Hepatocyte (in vitro differentiated cells): ENCODE data around the gene TOB2. TPM values are rescaled to one million over a fixed set of nuclear protein-coding genes. Genes with fewer than 3 reads are reported as not detected.

Experiments
- DNase-seq: peaks from one replicate; pipeline ENCODE4 v3.0.0-alpha.2; 2016; ENCODE audit warnings: low spot score
- H2AFZ ChIP-seq: fragments of 200-600 bp; sonication (generic); 2 replicates; pipeline ENCODE4 v1.6.0; 2016; ENCODE audit warnings: antibody characterized with exemption, mild to moderate bottlenecking
- H3K27ac ChIP-seq: fragments of 200-600 bp; sonication (generic); 2 replicates; pipeline ENCODE4 v1.5.1; 2016; ENCODE audit warnings: mild to moderate bottlenecking
- H3K27me3 ChIP-seq: fragments of 200-600 bp; sonication (generic); 2 replicates; pipeline ENCODE4 v1.6.1; 2016
- H3K36me3 ChIP-seq: fragments of 200-600 bp; sonication (generic); replicated peaks from 2 replicates; pipeline ENCODE4 v1.5.1; 2016; ENCODE audit warnings: low read depth; ENCODE audit not compliant: insufficient read depth
- H3K4me1 ChIP-seq: fragments of 200-600 bp; sonication (generic); 2 replicates; pipeline ENCODE4 v1.5.1; 2016; ENCODE audit warnings: mild to moderate bottlenecking, moderate library complexity; ENCODE audit not compliant: insufficient read depth
- H3K4me2 ChIP-seq: fragments of 200-600 bp; sonication (generic); 2 replicates; pipeline ENCODE4 v1.6.0; 2016
- H3K4me3 ChIP-seq: fragments of 200-600 bp; sonication (generic); 2 replicates; pipeline ENCODE4 v1.5.1; 2016; ENCODE audit warnings: mild to moderate bottlenecking
- H3K79me2 ChIP-seq: fragments of 200-600 bp; sonication (generic); 2 replicates; pipeline ENCODE4 v1.6.0; 2017; ENCODE audit warnings: mild to moderate bottlenecking
- H3K9me2 ChIP-seq: fragments of 200-600 bp; sonication (generic); replicated peaks from 2 replicates; pipeline ENCODE4 v1.6.0; 2017; ENCODE audit warnings: mild to moderate bottlenecking; ENCODE audit not compliant: insufficient read depth
- H3K9me3 ChIP-seq: fragments of 200-600 bp; sonication (generic); 2 replicates; pipeline ENCODE4 v1.5.1; 2016; ENCODE audit warnings: low read depth, mild to moderate bottlenecking
- H4K20me1 ChIP-seq: fragments of 200-600 bp; sonication (generic); 2 replicates; pipeline ENCODE4 v1.6.0; 2016; ENCODE audit warnings: mild to moderate bottlenecking; ENCODE audit not compliant: insufficient read depth, poor library complexity, severe bottlenecking
- EZH2 ChIP-seq: fragments of 200-600 bp; sonication (generic); IDR thresholded peaks from 2 replicates; pipeline ENCODE4 v1.6.1; 2016; ENCODE audit warnings: antibody characterized with exemption, mild to moderate bottlenecking, borderline replicate concordance
- EZH2phosphoT487 ChIP-seq: fragments of 200-600 bp; sonication (generic); IDR thresholded peaks from one replicate; pipeline ENCODE4 v1.6.1; 2018; ENCODE audit warnings: antibody characterized with exemption, mild to moderate bottlenecking, low read depth, moderate library complexity; ENCODE audit not compliant: unreplicated experiment, severe bottlenecking
- WGBS: methylation state at CpG from one replicate; pipeline ENCODE4 v1.1.6; 2016; ENCODE audit warnings: low lambda C conversion rate; ENCODE audit errors: missing lambda C conversion rate; 5-methylcytosine and 5-hydroxymethylcytosine counted together
- polyA plus RNA-seq: library from polyadenylated mRNA; unstranded; fragments of >200 nt; fragmentation: Nextera tagmentation; extraction: Ambion mirVana; gene quantifications from 2 replicates; pipeline ENCODE4 v1.2.1, GENCODE V29; 2016
- total RNA-seq: library from RNA; depleted of rRNA; stranded (reverse); fragments of >200 nt; gene quantifications from 2 replicates; pipeline ENCODE4 v1.2.3, GENCODE V29; 2014
- TF ChIP-seq, protein P1 (sequence below): fragments of 200-600 bp; sonication (generic); IDR thresholded peaks from 2 replicates; pipeline ENCODE4 v1.5.1; 2016; ENCODE audit warnings: antibody characterized with exemption, mild to moderate bottlenecking; ENCODE audit not compliant: poor library complexity

The TOB2 gene
- total and polyA plus RNA-seq, 2 experiments from 2014 or later, result 37.8 to 38.5 TPM

DNA sequence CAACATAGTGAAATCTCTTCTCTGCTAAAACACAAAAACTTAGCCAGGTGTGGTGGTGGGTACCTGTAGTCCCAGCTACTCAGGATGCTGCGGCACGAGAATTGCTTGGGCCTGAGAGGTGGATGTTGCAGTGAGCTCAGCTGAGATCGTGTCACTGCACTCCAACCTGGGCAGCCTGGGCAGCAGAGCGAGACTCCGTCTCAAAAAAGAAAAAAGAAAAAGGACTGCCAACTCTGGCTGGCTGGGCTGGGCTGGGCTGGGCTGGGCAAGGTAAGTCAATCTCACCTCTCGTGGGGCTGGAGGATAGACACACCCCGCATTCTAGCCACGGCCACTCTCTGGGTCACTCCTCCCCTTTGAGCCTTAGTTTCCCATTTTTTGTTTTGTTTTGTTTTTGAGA, 37.9 kb downstream of the TOB2 start:
- H2AFZ ChIP-seq, result no peak overlapping the region
- H3K9me2 ChIP-seq, result no peaks in the 10 kb centered on the region
- WGBS, result 91% methylated on average over 8 of the region's 8 CpGs
- no peaks in the 10 kb centered on the region for H3K36me3 ChIP-seq
- H3K4me2 ChIP-seq, result no peak overlapping the region
- H4K20me1 ChIP-seq, result no peaks in the 10 kb centered on the region
- H3K27ac ChIP-seq, result no peak overlapping the region
- no peak for DNase-seq
- H3K4me1 ChIP-seq, result peaks cover 9% of the 10 kb centered on the region
- H3K79me2 ChIP-seq, result peaks cover 7% of the 10 kb centered on the region
- no peaks in the 10 kb centered on the region for H3K9me3 ChIP-seq
- H3K4me3 ChIP-seq, result no peak overlapping the region
- TF ChIP-seq, protein P1, sequence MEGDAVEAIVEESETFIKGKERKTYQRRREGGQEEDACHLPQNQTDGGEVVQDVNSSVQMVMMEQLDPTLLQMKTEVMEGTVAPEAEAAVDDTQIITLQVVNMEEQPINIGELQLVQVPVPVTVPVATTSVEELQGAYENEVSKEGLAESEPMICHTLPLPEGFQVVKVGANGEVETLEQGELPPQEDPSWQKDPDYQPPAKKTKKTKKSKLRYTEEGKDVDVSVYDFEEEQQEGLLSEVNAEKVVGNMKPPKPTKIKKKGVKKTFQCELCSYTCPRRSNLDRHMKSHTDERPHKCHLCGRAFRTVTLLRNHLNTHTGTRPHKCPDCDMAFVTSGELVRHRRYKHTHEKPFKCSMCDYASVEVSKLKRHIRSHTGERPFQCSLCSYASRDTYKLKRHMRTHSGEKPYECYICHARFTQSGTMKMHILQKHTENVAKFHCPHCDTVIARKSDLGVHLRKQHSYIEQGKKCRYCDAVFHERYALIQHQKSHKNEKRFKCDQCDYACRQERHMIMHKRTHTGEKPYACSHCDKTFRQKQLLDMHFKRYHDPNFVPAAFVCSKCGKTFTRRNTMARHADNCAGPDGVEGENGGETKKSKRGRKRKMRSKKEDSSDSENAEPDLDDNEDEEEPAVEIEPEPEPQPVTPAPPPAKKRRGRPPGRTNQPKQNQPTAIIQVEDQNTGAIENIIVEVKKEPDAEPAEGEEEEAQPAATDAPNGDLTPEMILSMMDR, result no peak
- TF ChIP-seq EZH2phosphoT487 (no peak), EZH2 (no peak)
- H3K27me3 ChIP-seq, result no peaks in the 10 kb centered on the region

DNA sequence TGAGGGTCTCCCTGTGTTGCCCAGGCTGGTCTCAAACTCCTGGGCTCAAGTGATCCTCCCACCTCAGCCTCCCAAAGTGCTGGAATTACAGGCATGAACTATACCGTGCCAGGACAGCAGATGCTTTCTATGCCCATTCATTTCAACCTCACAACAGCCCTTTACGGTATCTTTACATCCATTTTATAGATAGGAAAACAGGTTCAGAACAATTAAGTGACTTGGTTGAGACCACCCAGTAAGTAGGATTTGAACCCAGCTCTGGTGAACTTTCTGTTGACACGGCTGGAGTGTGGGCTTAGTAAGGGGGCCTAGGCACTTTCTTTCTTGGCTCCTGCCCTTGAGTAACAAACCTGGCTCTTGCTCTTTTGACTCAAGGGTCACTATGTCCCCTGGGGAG, 39.2 kb downstream of the TOB2 start:
- Histone ChIP-seq H3K4me2 (no peak overlapping the region), H3K27me3 (no peaks in the 10 kb centered on the region), H2AFZ (no peak overlapping the region), H3K4me1 (peaks cover 5% of the 10 kb centered on the region), H4K20me1 (no peaks in the 10 kb centered on the region), H3K79me2 (peaks cover under 1% of the 10 kb centered on the region), H3K4me3 (no peak overlapping the region), H3K9me2 (no peaks in the 10 kb centered on the region), H3K9me3 (no peaks in the 10 kb centered on the region), H3K27ac (no peak overlapping the region), H3K36me3 (no peaks in the 10 kb centered on the region)
- no peak for TF ChIP-seq EZH2
- TF ChIP-seq, protein P1, result no peak
- TF ChIP-seq EZH2phosphoT487, result no peak
- DNase-seq, result no peak
- 97% methylated on average over 3 of the region's 3 CpGs for WGBS

DNA sequence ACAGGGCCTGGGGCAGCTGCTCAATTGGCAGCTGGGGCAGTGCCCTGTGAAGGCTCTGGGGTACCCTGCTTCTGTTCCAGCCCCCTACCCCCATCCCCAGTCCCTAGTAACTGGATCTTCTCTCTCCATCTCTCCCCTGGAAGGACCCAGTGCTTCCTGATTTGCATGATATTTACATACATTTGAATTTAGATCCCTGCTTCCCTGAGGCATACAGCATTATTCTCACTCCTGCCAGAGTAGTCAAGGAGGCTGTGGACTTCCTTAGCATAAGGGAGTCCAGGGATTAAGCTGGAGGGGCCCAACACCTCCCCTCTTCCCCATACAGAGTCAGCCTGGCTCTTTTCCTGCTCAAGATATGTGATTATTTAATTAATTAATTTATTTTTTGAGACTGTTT, 40.2 kb downstream of the TOB2 start:
- Histone ChIP-seq H3K36me3 (no peaks in the 10 kb centered on the region), H3K4me2 (no peak overlapping the region), H4K20me1 (no peaks in the 10 kb centered on the region), H3K9me2 (no peaks in the 10 kb centered on the region), H3K4me3 (no peak overlapping the region), H3K27me3 (no peaks in the 10 kb centered on the region), H3K4me1 (peaks cover 11% of the 10 kb centered on the region), H3K79me2 (no peaks in the 10 kb centered on the region), H2AFZ (no peak overlapping the region), H3K27ac (no peak overlapping the region), H3K9me3 (no peaks in the 10 kb centered on the region)
- TF ChIP-seq EZH2 (no peak), EZH2phosphoT487 (no peak)
- TF ChIP-seq, protein P1, result no peak
- no peak for DNase-seq

DNA sequence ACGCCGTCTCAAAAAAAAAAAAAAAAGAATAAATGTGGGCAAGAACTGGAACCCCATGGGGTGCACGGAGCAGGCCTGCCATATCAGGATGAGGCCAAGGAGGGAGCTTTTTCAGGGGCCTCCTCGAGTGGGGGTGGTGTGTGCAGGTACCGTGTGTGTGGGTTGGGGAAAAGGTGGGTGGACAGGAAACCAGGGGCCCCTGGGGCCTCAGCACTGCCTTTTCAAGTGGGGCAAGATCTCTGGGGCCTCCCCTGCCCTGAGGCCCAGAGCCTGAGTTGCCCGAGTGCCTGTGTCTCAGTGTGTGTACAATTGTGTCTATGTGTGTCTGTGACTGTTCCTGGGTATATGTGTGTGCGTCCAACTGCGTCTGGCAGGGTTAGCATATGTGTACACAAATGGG, 41.0 kb downstream of the TOB2 start:
- no peak overlapping the region for H2AFZ ChIP-seq
- no peak overlapping the region for H3K27ac ChIP-seq
- no peaks in the 10 kb centered on the region for H3K9me3 ChIP-seq

More for the DNA sequence above, 41.0 kb downstream of the TOB2 start:
- Histone ChIP-seq H3K9me2 (no peaks in the 10 kb centered on the region), H4K20me1 (no peaks in the 10 kb centered on the region), H3K27me3 (no peaks in the 10 kb centered on the region), H3K4me1 (peaks cover 11% of the 10 kb centered on the region), H3K79me2 (no peaks in the 10 kb centered on the region), H3K36me3 (no peaks in the 10 kb centered on the region), H3K4me2 (no peak overlapping the region), H3K4me3 (no peak overlapping the region)
- 93% methylated on average over 6 of the region's 8 CpGs for WGBS
- TF ChIP-seq, protein P1, result no peak
- TF ChIP-seq EZH2 (no peak), EZH2phosphoT487 (no peak)
- no peak for DNase-seq
